Fibroblast of villous mesenchyme (primary cell): ENCODE measurements around the gene AUTS2. TPM values are rescaled to one million over a fixed set of nuclear protein-coding genes. Genes with fewer than 3 reads are reported as not detected.

Experiments
- DNase-seq: peaks from one replicate; pipeline ENCODE4 v3.0.0-alpha.2; 2010; ENCODE audit warnings: low read depth
- H3K4me3 ChIP-seq: 2 replicates; pipeline ENCODE4 v1.5.1; 2011; ENCODE audit warnings: low read depth, mild to moderate bottlenecking, low read length
- CTCF ChIP-seq: IDR thresholded peaks from 2 replicates; pipeline ENCODE4 v1.5.1; 2012; ENCODE audit warnings: low read depth, mild to moderate bottlenecking, low read length; ENCODE audit not compliant: insufficient read depth
- total RNA-seq: library from RNA; depleted of rRNA; stranded (reverse); fragments of >200 nt; gene quantifications from 2 replicates; pipeline ENCODE4 v1.2.3, GENCODE V29; 2012

AUTS2 gene
- total RNA-seq, 1 donor: 3.9 TPM

GRCh38 chr7:70237831-70238575 lies 639.7 kb downstream of the AUTS2 start:
- TF ChIP-seq CTCF: no peak
- no peak for DNase-seq
- H3K4me3 ChIP-seq: no peak overlapping the region

- DNase-seq: no peak
Observed at GRCh38 chr7:70239918-70240317, 641.6 kb downstream of the AUTS2 start.

GRCh38 chr7:70240873-70241272 lies 642.6 kb downstream of the AUTS2 start:
- DNase-seq: no peak
- no peak for TF ChIP-seq CTCF
- no peak overlapping the region for H3K4me3 ChIP-seq

More at GRCh38 chr7:70239918-70240317, 641.6 kb downstream of the AUTS2 start:
- H3K4me3 ChIP-seq: no peak overlapping the region
- no peak for TF ChIP-seq CTCF

GRCh38 chr7:70241536-70242175 lies 643.4 kb downstream of the AUTS2 start:
- no peak for DNase-seq
- no peak overlapping the region for H3K4me3 ChIP-seq
- TF ChIP-seq CTCF: no peak

GRCh38 chr7:70242826-70243225 lies 644.6 kb downstream of the AUTS2 start:
- DNase-seq: no peak

GRCh38 chr7:70243443-70243842 lies 645.2 kb downstream of the AUTS2 start:
- no peak for TF ChIP-seq CTCF
- DNase-seq: no peak
- H3K4me3 ChIP-seq: no peak overlapping the region

More at GRCh38 chr7:70242826-70243225, 644.6 kb downstream of the AUTS2 start:
- no peak overlapping the region for H3K4me3 ChIP-seq
- TF ChIP-seq CTCF: no peak
